SIG-M5 (cell line): ENCODE results near the gene UBALD1.
A peak's percentile ranks its signal among the peaks of the same experiment; 100 is the strongest.
"Not testable (repeated sequence)": the region's sequence is repeated elsewhere in the genome, so short reads cannot be mapped to it uniquely, and the experiment has no call there.

Experiments used
- DNase-seq: peaks from one replicate; lab custom pipeline; 2025; lab: John Stamatoyannopoulos, UW

Gene UBALD1

DNA sequence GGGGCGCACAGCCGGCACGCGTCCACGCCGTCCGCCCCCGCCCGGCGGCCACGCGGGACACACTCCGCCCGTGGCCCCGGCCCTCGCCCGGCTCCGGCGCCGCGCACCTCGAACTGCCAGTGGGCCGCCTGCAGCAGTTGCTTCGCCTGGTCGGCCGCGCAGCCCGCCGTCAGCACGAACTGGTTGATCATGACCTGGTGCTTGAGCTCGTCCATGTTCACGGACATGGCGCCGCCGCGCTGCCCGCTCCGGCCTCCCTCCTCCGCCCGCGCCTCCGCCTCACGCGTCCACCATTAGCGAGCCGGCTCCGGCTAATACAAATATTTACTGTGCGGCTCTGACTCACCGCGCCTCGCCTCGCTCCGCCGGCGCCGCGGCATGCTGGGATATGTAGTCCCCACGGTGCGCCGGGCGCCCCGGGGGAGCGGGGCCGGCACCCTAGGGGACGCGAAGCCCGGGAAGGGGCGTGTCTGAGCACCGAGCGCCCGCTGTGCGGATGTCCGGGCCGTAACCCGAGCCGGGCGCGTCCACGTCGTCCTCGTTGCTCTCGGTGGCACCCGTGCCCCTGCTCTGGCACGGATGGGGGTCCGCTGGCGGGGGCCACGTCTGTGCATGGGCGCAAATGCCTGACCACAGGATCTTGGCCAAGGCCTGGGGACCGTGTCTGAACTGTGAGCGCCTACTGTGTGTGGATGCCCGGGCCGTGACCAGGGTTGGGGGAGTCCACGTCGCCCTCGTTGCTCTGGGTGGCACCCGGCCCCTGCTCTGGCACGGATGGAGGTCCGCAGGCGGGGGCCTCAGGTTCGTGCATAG, at the start of gene UBALD1:
UBALD1 (minus strand) TSS at position 318 of the 813 bp plus-strand sequence; CDS start at position 227, 91 bp downstream.
- peak; percentile 27 for DNase-seq

DNA sequence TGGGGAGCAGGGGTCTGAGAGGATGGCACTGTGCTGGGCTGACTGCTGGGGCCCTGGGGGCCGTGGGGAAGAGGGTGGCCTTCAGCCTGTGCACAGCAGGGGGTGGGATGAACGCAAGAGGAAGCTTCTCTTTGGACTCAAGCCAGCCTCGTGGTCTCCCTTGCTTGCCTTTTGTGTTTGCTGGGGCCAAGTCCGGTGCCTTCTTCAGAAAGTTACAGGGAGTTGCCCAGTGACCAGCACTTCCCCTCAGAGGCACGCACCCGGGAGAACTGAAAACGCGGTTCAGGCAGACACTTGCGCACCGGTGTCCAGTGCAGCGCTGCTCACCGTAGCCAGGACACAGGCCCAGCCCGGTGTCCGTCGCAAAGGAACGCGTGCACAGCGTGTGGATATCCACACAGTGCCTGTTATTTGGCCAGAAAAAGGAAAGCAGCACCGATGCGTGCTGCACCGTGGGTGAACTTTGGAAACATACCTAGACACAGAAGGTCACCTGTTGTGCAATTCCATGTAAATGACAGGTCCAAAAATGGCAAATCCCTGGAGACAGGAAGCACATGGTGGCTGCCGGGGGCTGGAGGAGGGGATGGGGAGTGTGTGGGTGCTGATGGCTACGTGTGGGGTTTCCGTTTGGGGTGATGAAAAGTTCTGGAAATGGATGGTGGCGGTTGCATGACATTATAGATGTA, 49.2 kb upstream of the UBALD1 start:
- DNase-seq: no peak

DNA sequence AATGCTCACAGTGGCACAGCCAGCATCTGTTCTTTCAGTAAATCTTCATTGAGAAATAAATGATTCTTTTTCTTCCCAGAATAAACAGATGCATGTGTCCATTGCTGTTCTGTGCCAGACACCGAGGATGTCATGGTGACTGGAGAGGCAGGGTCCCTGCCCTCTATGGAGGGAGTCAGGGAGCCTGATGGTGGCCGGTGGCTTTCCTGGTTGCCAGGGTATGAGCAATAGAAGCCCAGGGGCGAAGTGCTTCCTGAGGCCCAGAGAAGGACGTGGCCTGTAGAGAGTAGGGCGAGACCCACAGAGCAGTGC, 48.7 kb upstream of the UBALD1 start:
- DNase-seq: no peak

DNA sequence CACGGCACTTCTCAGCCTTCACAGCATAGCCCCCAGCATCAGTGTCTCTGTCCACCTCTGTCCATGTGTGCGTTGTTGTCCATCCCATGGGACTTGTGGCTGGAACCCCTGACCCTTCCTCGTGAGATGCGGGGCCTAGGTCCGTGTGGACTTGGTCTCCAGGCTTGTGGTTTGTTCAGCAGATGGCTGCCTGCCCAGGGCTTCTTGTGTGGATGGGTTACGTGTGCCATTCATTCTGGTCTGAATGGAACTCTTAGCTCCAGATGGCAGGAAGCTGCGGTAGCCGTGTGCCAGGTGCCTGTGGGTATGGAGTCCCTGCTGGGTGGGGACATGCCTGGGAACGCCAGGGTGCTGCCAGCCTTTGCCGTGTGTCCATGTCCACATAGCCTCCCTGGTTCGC, 47.0 kb upstream of the UBALD1 start:
- DNase-seq: no peak

DNA sequence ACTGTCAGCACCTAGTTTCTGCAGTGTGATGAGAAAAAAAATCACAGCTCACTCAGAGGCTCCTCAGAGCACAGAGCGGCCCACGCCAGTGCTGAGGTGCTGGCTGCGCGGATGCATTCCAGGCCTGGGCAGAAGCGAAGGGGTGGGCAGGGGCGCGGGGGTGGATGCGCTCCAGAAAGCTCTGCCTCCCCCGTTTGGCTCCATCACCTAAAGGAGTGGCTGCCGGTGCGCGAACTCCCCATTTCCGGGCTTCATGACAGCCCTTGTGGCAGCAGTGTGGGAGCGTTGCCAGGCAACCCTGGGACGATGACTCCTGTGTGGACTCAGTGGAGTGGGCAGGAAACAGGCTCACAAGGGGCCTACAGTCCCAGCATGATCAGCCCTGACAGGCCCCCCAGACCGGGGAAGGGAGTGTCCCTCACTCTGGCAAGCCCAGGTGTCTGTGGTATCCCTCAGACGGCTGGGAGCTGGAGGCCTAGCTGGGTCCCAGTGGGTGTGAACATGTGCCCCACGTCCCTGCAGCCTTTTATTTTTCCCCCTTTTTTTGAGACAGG, 45.8 kb upstream of the UBALD1 start:
- DNase-seq: no peak

DNA sequence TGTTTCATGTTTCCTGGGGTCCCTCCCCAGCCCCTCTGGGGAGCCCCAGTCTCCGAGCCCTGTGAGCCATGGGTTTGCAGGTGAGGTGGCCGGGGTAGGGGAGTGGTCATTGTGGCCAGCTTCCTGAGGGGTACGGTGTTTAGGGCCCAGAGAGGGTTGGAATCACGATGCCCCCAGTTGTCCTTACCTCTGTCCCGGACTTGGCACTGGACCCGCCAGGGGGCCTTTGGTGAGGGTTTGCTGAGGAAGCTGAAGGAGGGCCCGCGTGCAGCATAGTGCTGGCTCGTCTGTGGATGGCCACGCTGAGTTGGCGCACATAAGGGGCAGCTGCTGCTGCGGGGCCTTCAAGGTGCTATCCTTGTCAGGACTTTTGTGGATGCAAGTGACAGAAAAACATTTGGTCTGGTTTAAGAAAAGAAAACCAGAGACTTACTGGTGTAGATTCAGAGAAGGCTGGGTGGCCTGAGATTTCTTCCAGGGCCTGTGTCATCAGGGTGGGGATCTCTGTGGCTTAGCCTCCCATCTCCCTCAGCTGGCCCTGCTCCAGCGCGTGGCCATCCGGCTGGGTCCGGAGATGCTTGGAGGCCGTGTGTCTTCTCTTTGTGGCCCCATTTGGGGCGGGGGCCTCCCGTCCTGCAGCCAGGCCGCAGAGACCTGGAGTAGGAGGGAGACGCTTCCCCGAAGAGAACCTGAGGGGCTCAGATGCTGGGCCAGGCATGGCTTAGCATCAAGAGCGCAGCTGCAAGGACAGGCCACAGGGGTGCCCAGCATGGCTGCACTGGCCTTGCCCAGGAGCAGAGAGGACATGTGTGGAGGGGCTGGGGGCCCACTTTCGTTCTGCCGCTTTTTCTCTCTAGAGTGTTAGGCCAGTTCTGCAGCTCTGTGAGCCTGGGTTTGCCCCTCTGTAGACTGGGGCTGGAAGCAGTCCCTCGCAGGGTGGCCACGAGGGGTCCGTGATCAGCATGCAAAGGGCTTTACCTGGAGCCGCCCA, 45.0 kb upstream of the UBALD1 start:
- DNase-seq: no peak

DNA sequence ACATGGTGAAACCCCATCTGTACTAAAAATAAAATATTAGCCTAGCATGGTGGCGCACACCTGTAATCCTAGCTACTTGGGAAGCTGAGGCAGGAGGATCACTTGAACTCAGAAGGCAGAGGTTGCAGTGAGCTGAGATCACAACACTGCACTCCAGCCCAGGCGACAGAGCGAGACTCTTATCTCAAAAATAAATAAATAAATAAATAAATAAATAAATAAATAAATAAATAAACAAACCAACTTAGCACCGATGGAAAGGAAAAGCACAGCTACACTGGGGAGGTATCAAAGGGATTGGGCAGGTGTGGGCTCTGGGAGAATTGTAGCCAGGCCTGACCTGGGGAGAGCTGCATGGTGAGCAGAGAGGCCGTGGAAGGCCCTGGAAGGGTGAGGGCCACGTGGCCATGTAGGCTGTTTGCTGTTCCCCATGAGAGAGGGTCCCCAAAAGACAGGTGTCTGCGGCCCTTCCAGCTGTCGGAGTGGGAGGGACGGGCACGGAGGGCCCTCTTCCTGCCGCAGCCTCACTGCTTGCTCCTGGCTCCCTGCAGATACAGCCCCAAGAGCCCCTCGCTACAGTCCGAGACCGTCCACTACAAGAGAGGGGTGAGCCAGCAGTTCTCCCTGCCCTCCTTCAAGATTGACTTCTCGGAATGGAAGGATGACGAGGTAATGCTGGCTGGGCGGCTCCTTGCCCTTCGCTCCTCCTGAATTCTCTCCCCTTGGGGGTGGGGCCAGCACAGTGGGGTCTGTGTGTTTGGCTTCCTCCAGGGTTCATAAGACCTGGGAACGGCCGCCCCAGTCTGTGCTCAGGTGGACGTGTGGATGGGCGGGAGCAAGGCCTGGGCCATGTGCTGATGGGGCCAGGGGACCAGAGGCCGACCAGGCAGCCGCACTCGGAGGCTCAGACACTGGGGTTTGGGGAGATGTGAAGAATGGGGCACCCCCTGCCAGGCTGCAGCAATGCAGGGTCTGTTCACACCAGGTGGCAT, 42.3 kb upstream of the UBALD1 start:
- no peak for DNase-seq

DNA sequence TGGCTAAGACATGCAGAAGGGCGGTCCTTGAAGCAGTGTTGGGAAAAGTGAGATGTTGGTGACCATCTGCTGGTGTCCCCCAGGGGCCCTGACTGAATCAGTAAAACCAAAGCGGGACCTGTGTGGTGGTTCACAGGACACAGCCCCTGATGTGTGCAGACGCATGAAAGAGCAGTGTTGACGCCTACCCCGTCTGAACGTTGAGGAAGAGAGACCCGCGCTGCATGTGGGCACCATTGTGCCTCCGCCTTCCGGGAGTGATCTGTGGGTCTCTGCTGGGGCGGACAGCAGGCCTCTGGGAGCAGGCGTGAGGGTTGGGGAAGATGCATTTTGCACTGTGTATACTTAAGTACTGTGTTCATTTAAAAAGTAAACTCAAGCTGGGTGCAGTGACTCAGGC, 41.5 kb upstream of the UBALD1 start:
- DNase-seq: no peak

DNA sequence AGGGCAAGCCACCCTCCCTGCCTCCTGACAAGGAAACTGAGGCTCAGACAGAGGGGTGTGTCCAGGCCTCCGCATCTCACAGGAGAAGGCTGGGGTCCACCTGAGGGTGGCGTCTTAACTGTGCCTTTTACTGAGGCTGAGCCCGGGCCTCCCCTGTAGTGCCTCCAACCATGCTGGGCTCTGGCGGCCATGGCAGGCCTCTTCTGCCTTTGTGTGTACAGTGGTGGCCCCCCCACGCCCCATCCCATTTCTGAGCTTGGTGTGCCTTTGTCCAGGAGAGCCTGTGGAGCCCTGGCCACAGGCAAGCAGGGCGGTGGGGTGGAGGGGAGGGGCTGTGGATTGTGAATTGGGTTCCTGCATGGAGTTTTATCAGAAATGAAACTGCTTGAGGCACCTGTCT, 41.1 kb upstream of the UBALD1 start:
- DNase-seq: no peak

DNA sequence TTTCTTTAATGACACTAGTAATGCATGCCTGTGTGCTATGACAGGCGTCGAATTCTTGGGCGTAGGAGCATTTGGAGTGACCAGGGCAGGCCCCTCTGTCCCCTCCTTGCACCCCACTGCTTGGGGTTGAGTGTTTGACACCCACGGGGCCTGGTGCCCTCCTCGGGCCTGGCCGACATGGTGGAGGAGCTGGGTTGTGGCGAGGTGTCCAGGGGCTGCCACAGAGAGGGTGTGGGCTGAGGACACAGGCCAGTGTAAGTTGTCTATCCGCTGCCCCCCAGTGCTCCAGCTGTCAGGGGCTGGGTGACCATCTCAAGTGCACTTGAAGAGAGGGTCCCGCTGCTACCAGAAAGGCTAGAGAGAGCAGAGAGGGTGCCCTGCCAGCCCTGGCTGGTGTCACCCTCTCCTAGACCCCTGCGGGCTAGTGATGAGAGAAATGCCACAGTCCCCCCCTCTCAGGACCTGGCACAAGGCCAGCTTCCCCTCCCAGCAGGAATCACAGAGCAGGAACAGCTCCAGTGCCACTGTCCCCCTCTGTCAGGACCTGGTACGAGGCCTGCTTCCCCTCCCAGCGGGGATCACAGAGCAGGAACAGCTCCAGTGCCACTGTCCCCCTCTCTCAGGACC, 40.4 kb upstream of the UBALD1 start:
- no peak for DNase-seq

DNA sequence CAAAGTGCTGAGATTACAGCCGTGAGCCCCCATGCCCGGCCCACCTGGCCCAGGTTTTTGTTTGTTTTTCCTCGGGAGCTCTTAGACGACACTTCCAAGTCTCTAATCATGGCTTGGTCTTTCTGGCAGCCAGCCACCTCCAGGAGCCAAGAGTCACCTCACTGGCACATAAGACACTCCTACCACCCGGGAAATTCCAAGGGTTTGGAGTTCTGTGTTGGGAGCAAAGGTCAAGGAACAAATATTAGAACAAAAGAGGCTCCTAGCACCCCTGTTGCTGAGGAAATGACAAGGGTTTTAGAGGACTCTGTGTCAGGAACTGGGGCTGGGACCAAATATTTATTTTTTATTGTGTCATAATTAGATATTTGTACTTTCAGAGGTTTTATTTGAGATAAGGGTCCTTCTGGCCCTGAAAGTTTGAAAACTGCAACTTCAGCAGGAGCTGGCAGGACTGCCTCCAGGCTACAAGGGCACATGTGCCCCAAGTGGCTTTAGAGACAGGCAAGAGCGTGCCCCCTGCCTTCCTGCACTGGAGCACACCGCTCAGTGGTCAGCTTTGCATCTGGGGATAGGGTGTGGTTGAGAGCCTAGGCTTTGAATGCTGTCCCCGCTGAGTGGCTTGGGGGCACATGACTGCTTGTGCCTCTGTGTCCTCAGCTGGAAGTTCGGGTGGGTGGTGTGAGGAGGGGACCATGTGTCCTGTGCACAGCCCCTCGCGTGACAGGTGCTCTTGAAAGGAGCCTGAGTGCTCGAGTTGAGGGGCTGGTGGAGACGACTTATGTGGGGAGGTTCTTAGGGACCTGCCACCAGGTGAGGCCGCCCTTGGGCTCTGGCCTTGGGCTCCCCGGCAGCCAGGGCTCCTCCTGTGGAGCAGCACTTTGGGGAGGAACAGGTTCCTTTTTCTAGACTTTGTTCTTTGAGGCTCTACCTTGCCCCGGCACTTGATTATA, 39.6 kb upstream of the UBALD1 start:
- DNase-seq: no peak

DNA sequence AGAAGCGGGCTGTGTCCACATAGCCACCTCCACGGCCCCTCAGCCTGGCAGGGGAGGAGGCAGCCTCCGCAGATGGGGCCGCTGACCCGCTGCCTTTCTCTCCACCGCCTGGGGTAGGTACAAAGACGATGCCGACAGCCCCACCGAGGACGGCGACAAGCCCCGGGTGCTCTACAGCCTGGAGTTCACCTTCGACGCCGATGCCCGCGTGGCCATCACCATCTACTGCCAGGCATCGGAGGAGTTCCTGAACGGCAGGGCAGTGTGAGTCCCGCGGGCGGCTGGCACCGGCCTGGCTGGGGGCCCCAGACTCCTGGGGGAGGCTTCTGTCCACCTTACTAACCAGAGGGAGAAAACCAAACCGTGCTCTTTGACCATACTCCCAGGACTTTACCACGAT, 37.9 kb upstream of the UBALD1 start:
- DNase-seq: no peak

DNA sequence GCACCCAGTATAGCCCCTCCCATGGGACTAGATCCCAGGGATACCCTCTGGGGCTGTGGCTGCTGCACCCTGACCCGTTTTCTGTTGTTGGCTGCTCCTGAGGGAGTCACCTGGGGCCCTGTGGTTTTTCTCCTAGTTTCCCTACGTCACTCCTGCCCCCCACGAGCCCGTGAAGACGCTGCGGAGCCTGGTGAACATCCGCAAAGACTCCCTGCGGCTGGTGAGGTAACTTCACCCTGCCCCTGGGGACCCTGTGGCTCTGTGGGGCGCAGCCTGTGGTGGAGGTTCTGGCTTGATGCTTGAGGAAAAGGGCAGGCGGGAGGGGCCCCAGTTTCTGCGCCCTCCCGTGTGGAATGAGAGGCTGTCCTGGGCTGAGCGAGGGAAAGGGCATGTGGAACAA, 37.1 kb upstream of the UBALD1 start:
- no peak for DNase-seq

DNA sequence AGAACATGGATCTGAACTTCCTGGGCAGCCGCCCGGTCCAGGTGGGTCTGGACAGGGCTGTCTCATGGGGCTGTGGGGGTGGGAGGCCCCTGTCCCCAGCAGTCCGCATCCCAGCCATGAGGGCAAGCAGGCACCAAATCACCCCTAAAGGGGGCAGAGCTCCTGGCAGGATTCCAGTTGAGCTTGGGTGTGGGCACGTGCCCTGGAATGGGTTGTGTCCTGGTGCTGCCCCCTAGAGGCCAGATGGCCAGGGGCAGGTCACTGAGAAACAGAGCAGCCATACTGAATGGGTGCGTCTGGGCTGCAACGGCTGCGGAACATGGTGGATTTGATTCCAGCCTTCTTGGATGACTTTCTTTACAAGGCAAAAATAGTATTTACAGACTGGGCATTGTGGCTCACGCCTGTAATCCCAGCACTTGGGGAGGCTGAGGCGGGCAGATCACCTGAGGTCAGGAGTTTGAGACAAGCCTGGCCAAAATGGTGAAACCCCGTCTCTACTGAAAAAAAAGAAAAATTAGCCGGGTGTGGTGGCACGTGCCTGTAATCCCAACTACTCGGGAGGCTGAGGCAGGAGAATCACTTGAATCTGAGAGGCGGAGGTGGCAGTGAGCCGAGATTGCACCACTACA, 35.9 kb upstream of the UBALD1 start:
- DNase-seq: not testable (repeated sequence)

DNA sequence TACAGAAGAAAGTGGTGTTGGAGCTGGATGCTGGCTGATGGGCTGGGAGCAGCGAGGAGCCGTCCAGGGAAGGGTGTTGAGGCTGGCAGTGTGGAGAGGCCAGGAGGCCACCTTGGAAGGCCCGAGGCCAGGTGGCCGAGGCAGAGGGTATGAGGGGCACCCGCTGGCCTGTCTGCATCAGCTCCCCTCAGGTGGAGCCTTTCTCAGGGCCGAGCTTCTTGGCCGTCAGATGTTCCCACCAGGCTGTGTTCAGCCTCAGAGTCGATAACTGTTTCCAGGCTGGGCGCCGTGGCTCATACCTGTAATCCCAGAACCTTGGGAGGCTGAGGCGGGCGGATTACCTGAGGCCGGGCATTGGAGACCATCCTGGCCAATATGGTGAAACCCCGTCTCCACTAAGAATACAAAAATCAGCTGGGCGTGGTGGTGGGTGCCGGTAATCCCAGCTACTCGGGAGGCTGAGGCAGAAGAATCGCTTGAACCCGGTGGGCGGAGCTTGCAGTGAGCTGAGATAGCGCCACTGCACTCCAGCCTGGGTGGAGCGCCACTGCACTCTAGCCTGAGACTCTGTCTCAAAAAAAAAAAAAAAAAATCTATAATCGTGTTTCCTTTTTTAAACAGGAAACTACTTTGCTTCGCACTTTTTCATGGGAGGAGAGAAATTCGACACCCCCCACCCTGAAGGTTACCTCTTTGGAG, 35.2 kb upstream of the UBALD1 start:
- DNase-seq: no peak

DNA sequence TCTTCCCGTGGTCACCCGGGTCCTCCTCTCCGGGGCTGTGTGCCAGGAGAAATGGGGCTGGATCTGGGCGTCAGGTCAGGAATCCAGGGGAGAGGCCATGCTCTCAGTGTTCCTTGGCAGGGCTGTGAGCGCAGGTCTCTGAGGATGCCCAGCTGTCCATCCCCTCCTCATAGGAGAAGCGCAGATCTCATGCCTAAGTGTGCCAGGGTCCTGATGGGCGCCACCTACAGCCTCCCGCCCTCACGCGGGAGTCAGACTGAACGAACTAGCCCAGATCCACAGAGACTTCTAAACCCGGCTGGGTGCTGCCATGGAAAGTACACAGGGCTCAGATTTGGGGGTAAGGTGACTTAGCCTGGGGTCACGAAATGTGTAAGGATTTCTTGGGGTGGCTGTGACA, 34.2 kb upstream of the UBALD1 start:
- DNase-seq: no peak

DNA sequence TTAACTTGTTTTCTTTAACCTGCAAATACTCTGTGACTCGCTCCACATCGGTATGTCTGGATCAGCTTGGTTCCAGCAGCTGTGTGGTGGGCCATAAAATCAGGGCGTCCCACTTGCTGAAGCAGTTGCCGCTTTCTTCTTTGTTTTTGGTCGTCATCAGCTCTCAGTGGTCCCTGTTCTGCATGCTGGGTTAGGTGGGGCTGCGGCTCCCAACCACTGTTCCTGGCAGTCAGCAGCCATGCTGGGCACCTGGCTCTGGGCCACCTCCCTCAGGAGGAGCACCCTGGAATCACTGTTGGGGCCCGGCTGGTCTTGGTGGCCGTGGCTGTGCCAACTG, 32.9 kb upstream of the UBALD1 start:
- DNase-seq: no peak
